Endothelial cell of umbilical vein (primary cell): ENCODE data around the gene EEFSEC. TPM values are rescaled to one million over a fixed set of nuclear protein-coding genes. Genes with fewer than 3 reads are reported as not detected.

ENCODE experiments used
- BruUV-seq: library from RNA; stranded (reverse); fragments of 400-500 nt; replicated peaks from 2 replicates; lab custom pipeline; 2021; lab: Mats Ljungman, UMichigan
- CTCF ChIA-PET: fragments of 300-600, 350-600 bp; sonication (Branson Sonifier 250); formaldehyde crosslinking; loops from one replicate; lab custom pipeline; 2021; ENCODE audit warnings: antibody characterized with exemption, inconsistent platforms; lab: Charles Lee
- POLR2A ChIA-PET: fragments of 300-600, 350-600 bp; sonication (Branson Sonifier 250); formaldehyde crosslinking; loops from one replicate; lab custom pipeline; 2021; ENCODE audit warnings: antibody characterized with exemption, inconsistent platforms; lab: Charles Lee
- DNase-seq: peaks from one replicate; pipeline ENCODE4 v3.0.0-alpha.2; 2011; ENCODE audit warnings: low read depth, low spot score
- FAIRE-seq: peaks from 2 replicates; lab custom pipeline; 2011; peaks lifted over from hg19 to GRCh38; lab: Jason Lieb, UNC
- H2AFZ ChIP-seq: 2 replicates; pipeline ENCODE4 v1.6.0; 2012; ENCODE audit warnings: low read depth, low read length, control low read depth, inconsistent platforms
- H3K27ac ChIP-seq: 2 replicates; pipeline ENCODE4 v1.5.1; 2011; ENCODE audit warnings: low read depth, mild to moderate bottlenecking, control low read depth, low read length, moderate library complexity; ENCODE audit not compliant: insufficient read depth
- H3K27me3 ChIP-seq, 2 experiments: 2 replicates each; pipeline versions ENCODE4 v1.6.0 to v1.6.1; 2011; ENCODE audit warnings: low read length in 2 of 2, mixed read lengths in 1 of 2; ENCODE audit not compliant: control insufficient read depth in 2 of 2, insufficient read depth in 2 of 2
- H3K36me3 ChIP-seq, 2 experiments: 2 replicates in 1 of 2; 3 replicates in 1 of 2; pipeline ENCODE4 v1.5.1; 2011; ENCODE audit warnings: low read length in 2 of 2, mild to moderate bottlenecking in 1 of 2, moderate library complexity in 1 of 2; ENCODE audit not compliant: control insufficient read depth in 2 of 2, insufficient read depth in 2 of 2; ENCODE audit errors: extremely low read depth in 1 of 2
- H3K4me1 ChIP-seq: 3 replicates; pipeline ENCODE4 v1.5.1; 2011; ENCODE audit warnings: mild to moderate bottlenecking, low read length; ENCODE audit not compliant: control insufficient read depth, insufficient read depth; ENCODE audit errors: extremely low read depth
- H3K4me2 ChIP-seq: 2 replicates; pipeline ENCODE4 v1.6.1; 2011; ENCODE audit warnings: low read length, control low read depth, mixed read lengths; ENCODE audit not compliant: insufficient read depth
- H3K4me3 ChIP-seq, 3 experiments: fragments of 200-600 bp in 1 of 3; sonication (generic), shearing (Covaris generic) in 1 of 3; replicated peaks in 1 of 3; 2 replicates each; pipeline ENCODE4 v1.5.1; 2011 to 2016; ENCODE audit warnings: control low read depth in 3 of 3, low read length in 3 of 3, mild to moderate bottlenecking in 2 of 3, inconsistent platforms in 1 of 3, low read depth in 1 of 3, moderate library complexity in 1 of 3; ENCODE audit not compliant: insufficient read depth in 1 of 3
- H3K79me2 ChIP-seq: 2 replicates; pipeline ENCODE4 v1.6.0; 2012; ENCODE audit warnings: low read length, inconsistent platforms; ENCODE audit not compliant: control insufficient read depth, insufficient read depth
- H3K9ac ChIP-seq: replicated peaks from 2 replicates; pipeline ENCODE3; 2011; ENCODE audit warnings: low read length, control low read depth; ENCODE audit not compliant: insufficient read depth; ENCODE audit errors: extremely low read depth
- H3K9me1 ChIP-seq: replicated peaks from 3 replicates; pipeline ENCODE4 v1.6.0; 2011; ENCODE audit warnings: mild to moderate bottlenecking, low read length; ENCODE audit not compliant: control insufficient read depth, insufficient read depth; ENCODE audit errors: extremely low read depth
- H3K9me3 ChIP-seq: replicated peaks from 2 replicates; pipeline ENCODE4 v1.5.1; 2012; ENCODE audit warnings: low read length, inconsistent platforms; ENCODE audit not compliant: control insufficient read depth, insufficient read depth
- H4K20me1 ChIP-seq: replicated peaks from 2 replicates; pipeline ENCODE3; 2011; ENCODE audit warnings: mild to moderate bottlenecking, low read length; ENCODE audit not compliant: control insufficient read depth, insufficient read depth; ENCODE audit errors: extremely low read depth
- CTCF ChIP-seq, 2 donors: IDR thresholded peaks; 1 replicate in 1 of 2; 2 replicates in 1 of 2; pipeline ENCODE4 v1.5.1; 2011; ENCODE audit warnings: low read length in 2 of 2, mild to moderate bottlenecking in 2 of 2, moderate library complexity in 2 of 2, control low read depth in 1 of 2, inconsistent platforms in 1 of 2, low read depth in 1 of 2; ENCODE audit not compliant: insufficient read depth in 1 of 2; ENCODE audit errors: extremely low read depth in 1 of 2
- EZH2 ChIP-seq: IDR thresholded peaks from 2 replicates; pipeline ENCODE4 v1.6.1; 2012; ENCODE audit warnings: borderline replicate concordance, low read depth, mild to moderate bottlenecking, moderate library complexity, low read length, inconsistent platforms; ENCODE audit not compliant: severe bottlenecking
- FOS ChIP-seq: IDR thresholded peaks from 2 replicates; pipeline ENCODE4 v1.6.1; 2011; ENCODE audit warnings: mild to moderate bottlenecking, low read length, moderate library complexity, borderline replicate concordance; ENCODE audit not compliant: insufficient read depth
- GATA2 ChIP-seq: IDR thresholded peaks from 2 replicates; pipeline ENCODE4 v1.7.0; 2011; ENCODE audit warnings: low read depth, mild to moderate bottlenecking, moderate library complexity, mixed read lengths, low read length; ENCODE audit not compliant: insufficient read length, insufficient read depth
- JUN ChIP-seq: IDR thresholded peaks from 2 replicates; pipeline ENCODE4 v1.6.1; 2011; ENCODE audit warnings: borderline replicate concordance, low read depth; ENCODE audit not compliant: insufficient read length, insufficient read depth
- MAX ChIP-seq: IDR thresholded peaks from 2 replicates; pipeline ENCODE4 v1.6.1; 2011; ENCODE audit not compliant: insufficient read depth, insufficient read length
- MYC ChIP-seq: IDR thresholded peaks from one replicate; pipeline ENCODE4 v1.6.1; 2011; ENCODE audit warnings: mild to moderate bottlenecking, low read depth, low read length
- POLR2A ChIP-seq: IDR thresholded peaks from 2 replicates; pipeline ENCODE4 v1.6.1; 2012; ENCODE audit warnings: low read depth, mild to moderate bottlenecking, control low read depth, low read length
- POLR2AphosphoS5 ChIP-seq: IDR thresholded peaks from 2 replicates; pipeline ENCODE4 v1.6.1; 2012; ENCODE audit warnings: low read depth, mild to moderate bottlenecking, control low read depth, low read length, moderate library complexity; ENCODE audit not compliant: insufficient read depth
- dilution Hi-C: fragments of 300-500 bp; cut with MboI; formaldehyde crosslinking; loops from one replicate; pipeline ENCODE4 v1.15.0; 2019; ENCODE audit warnings: low sequenced_read_pairs; ENCODE audit not compliant: extremely low pct_ligation_motif_present
- intact Hi-C: fragments of 100-400 bp; cut with micrococcal nuclease; formaldehyde crosslinking; loops from one replicate; pipeline ENCODE4 v1.10.0; 2022
- polyA plus RNA-seq, 4 experiments: library from polyadenylated mRNA; depleted of rRNA in 3 of 4; stranded (reverse) in 3 of 4; unstranded in 1 of 4; fragments of >200 nt; gene quantifications; 2 replicates each; pipeline versions ENCODE4 v1.2.1 to v1.2.3, GENCODE V29; 2011 to 2012; ENCODE audit warnings: missing spikeins in 1 of 4
- total RNA-seq: library from RNA; stranded (reverse); gene quantifications from 2 replicates; pipeline ENCODE4 v1.2.3, GENCODE V29; 2021

Gene EEFSEC
- total and polyA plus RNA-seq, 2 donors (not counting 3 experiments of a cell fraction or from before 2014, with no cell fraction given), result 13.1 to 14.5 TPM

GRCh38 chr3:128283421-128283820 lies 130.1 kb downstream of the EEFSEC start:
- H3K4me1 ChIP-seq, result peaks cover 8% of the 10 kb centered on the region

GRCh38 chr3:128285042-128285966 lies 132.0 kb downstream of the EEFSEC start:
- Histone ChIP-seq H3K4me1 (no peaks in the 10 kb centered on the region), H3K9me1 (no peaks in the 10 kb centered on the region), H4K20me1 (no peaks in the 10 kb centered on the region), H3K9me3 (no peaks in the 10 kb centered on the region), H3K36me3 (no peaks in the 10 kb centered on the region), H3K4me2 (no peak overlapping the region), H2AFZ (no peak overlapping the region), H3K27me3 (no peaks in the 10 kb centered on the region), H3K4me3 (no peak overlapping the region), H3K9ac (no peak overlapping the region), H3K27ac (no peak overlapping the region), H3K79me2 (no peaks in the 10 kb centered on the region)
- dilution Hi-C loops, result no loop called here
- BruUV-seq, result no TSS peak
- intact Hi-C loops, result no loop called here
- FAIRE-seq (no peak), DNase-seq (no peak)
- no peak for TF ChIP-seq POLR2A
- TF ChIP-seq MAX, result no peak
- TF ChIP-seq EZH2, result no peak
- no peak for TF ChIP-seq POLR2AphosphoS5
- no peak for TF ChIP-seq CTCF (IDR thresholded peaks at IDR 0.05; ENCODE audit: extremely low read depth in 1 of 2, insufficient read depth in 1 of 2, low read depth in 1 of 2, low read length in 2 of 2)
- no peak for TF ChIP-seq JUN
- no peak for TF ChIP-seq GATA2
- TF ChIP-seq MYC, result no peak
- no peak for TF ChIP-seq FOS
- CTCF ChIA-PET, result interaction anchor here (1.1 kb wide), 1 partner anchor 22 kb away, joined by 3 read pairs; no protein-coding TSS in a partner anchor
- POLR2A ChIA-PET, result no interaction called here

More at GRCh38 chr3:128283421-128283820, 130.1 kb downstream of the EEFSEC start:
- Histone ChIP-seq H3K79me2 (no peaks in the 10 kb centered on the region), H3K27me3 (no peaks in the 10 kb centered on the region), H3K4me2 (no peak overlapping the region), H3K4me3 (no peak overlapping the region), H3K27ac (no peak overlapping the region), H3K9me1 (no peaks in the 10 kb centered on the region), H2AFZ (no peak overlapping the region), H4K20me1 (no peaks in the 10 kb centered on the region), H3K9me3 (no peaks in the 10 kb centered on the region), H3K9ac (no peak overlapping the region), H3K36me3 (no peaks in the 10 kb centered on the region)
- intact Hi-C loops, result no loop called here
- no peak for DNase-seq
- dilution Hi-C loops, result no loop called here
- no peak for FAIRE-seq
- no TSS peak for BruUV-seq
- no peak for TF ChIP-seq FOS
- TF ChIP-seq POLR2AphosphoS5, result no peak
- TF ChIP-seq JUN, result no peak
- TF ChIP-seq MYC, result no peak
- TF ChIP-seq EZH2, result no peak
- no peak for TF ChIP-seq GATA2
- TF ChIP-seq MAX, result no peak
- no peak for TF ChIP-seq POLR2A
- ChIA-PET POLR2A (no interaction called here), CTCF (interaction anchor here (0.6 to 1.4 kb wide), 4 partner anchors 9 to 599 kb away, joined by 3 read pairs; no protein-coding TSS in a partner anchor)
